ENCODE measurements around the gene APOL4.
"Not testable (repeated sequence)": the region's sequence is repeated elsewhere in the genome, so short reads cannot be mapped to it uniquely, and the experiment has no call there.

Gene APOL4

DNA sequence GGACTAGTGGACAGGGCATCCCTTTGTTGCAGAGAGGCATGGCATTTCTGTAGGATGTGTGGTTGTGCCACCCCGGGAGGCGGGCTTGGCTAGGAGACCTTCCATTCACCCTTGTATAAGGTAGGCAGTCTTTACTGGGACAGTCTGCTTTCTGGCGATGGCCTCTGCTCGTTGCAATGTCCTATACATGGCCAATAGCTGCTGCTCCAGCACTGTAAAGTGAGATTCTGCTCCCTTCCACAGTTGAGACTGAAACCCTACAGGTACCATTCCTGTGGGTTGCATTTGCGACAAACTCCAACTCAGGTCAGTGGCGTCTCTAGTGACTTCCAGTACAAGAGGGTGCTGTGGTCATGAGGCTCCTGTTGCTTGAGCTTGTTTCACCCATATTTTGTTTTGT is 20.7 kb downstream of the APOL4 start:
- no peak for DNase-seq

DNA sequence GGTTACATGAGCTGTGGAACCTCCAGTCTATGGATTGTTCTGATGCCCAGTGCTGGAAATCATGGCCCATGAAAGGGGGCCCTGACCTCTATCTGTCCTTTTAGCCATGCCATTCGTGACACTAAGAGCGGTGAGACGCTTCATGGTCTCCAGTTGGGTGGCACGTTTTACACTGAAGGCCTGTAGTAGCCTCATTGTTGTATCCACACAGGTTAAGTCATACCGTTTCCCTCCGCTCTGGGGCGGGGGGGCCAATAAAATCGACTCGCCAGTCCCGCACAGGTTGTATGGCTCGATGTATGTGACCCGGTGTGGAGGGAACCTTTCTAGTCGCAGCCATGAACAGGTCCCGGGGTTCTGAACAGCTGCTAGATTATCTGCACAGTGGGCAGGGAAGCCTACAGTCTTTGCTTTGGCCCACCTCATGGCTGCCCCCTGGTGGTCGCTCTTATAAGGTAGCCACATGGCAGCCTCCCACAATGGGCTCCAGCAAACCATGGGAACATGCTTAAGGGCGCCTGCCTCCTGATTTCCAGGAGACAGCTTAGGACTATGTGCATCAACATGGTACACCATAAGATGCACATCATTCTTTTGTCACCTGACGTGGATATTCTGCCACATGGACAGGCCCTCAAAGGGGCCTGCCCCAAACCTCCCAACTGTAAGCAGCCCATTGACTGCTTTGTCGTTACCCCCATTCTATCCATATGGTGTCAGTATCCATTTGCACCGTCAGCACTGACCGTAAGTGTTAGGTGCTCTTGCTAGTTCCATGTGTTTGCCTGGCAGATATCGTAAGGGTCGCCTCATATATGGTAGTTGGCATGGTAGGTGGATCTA is 21.4 kb downstream of the APOL4 start:
- peak; percentile 53 for DNase-seq

GRCh38 chr22:36177160-36177559 is 24.4 kb downstream of the APOL4 start:
- no peak for DNase-seq

DNA sequence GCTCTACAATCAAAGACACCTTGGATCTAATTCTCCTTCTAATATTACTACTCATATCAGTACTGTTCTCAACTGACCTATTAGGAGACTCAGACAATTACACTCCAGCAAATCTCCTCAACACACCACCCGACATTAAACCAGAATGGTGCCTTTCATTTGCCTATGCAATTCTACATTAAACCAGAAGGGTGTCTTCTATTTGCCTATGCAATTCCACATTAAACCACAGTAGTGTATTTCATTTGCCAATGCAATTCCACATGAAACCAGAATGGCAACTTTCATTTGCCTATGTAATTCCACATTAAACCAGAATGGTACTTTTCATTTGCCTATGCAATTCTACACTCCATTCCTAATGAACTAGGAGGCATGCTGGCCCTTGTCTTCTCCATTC is 25.7 kb downstream of the APOL4 start:
- DNase-seq: peak; percentile 15

DNA sequence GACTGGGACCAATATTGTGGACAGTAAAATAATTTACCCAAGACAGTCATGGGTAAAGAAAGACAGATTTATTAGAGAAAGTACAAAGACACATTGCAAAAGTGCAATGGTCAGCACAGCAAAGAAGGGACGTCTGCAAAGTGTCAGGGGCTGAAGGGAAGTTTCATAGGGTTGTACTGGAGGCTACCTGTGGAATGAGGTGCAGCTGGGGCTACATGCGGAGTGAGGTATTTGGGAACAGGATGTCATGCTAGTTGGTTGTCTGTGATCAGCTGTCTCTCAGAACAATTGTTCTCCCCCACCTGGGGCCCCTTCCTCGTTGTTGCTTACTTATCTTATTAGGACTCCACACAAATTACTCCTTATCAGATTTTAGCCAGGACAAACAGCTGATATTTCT is 29.7 kb downstream of the APOL4 start:
- no peak for DNase-seq

DNA sequence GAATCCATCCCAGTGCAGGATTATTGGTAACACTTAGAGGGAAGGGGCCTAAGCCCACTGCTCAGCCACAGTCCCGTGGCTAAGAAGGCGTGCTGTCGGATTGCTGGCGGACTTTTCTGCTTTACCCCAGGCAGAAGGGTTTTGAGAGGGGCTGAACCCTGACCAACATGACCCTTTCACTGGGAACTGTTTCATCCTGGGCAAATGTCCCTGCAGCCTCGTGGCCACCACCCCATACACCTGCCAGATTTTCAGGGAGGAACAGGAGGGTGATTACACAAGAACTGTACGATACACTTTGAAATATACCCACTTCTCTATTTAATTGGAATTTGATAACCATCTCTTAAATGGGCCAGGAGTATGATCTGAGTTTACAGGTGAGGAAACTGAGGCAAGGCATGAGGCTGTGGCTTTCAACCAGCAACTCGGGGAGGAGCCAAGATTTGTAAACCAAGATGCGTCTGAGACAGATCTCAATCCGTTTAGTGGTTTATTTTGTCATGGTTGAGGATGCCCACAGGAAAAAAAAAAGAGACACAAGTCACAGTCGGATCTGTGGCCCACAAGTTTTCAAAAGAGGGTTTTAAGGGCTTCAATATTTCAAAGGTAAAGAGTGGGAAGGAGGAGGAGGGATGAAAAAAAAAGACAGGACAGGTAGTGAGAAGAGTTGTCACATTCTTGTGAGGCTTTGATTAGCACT is 34.9 kb downstream of the APOL4 start:
- no peak for DNase-seq

- DNase-seq: no peak
Measured at GRCh38 chr22:36166086-36166485, 35.5 kb downstream of the APOL4 start.

GRCh38 chr22:36165141-36165540 is 36.5 kb downstream of the APOL4 start:
- no peak for DNase-seq

DNA sequence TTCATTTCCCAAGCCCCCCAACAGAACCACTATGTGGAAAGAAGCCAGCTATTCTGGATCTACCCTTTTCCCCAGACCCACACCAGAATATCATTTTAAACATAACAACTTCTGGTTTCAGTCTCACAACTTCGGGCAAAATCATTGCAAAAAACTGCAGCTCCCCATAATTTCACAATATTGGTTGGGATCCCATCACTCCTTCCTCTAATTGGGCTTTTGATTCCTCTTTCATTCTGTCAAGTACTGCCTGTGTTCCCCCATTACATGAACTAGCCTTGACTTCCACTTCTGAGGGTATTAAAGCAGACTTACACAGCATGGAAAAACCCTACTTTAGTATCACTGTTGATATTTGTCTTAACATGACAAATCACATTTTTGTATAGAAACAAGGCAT is 37.0 kb downstream of the APOL4 start:
- DNase-seq: no peak

- no peak for DNase-seq
Measured at GRCh38 chr22:36163497-36163896, 38.1 kb downstream of the APOL4 start.

GRCh38 chr22:36162127-36163034 is 39.2 kb downstream of the APOL4 start:
- no peak for DNase-seq

DNA sequence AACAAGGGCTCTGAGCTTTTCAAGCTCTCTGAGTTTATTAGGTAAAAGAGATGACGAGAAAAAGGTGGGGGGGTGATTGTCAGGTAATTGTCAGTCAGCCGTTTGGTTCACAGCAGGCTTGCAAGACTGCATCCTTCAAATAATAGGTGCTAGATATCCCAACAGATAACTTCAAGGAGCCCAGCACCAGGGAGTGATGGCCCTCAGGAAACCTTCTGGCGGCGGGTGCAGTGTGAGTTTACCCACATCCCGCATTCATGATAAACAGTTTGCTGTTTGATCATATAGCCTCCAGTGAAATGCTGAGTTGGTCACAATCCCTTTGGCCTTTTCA is 39.8 kb downstream of the APOL4 start:
- not testable (repeated sequence) for DNase-seq

GRCh38 chr22:36160499-36160942 is 41.1 kb downstream of the APOL4 start, which contains the start of gene APOL3:
Gene APOL3 (minus strand): TSS chr22:36160755. CDS start chr22:36149055, 11,700 bp downstream.
- no peak for DNase-seq

DNA sequence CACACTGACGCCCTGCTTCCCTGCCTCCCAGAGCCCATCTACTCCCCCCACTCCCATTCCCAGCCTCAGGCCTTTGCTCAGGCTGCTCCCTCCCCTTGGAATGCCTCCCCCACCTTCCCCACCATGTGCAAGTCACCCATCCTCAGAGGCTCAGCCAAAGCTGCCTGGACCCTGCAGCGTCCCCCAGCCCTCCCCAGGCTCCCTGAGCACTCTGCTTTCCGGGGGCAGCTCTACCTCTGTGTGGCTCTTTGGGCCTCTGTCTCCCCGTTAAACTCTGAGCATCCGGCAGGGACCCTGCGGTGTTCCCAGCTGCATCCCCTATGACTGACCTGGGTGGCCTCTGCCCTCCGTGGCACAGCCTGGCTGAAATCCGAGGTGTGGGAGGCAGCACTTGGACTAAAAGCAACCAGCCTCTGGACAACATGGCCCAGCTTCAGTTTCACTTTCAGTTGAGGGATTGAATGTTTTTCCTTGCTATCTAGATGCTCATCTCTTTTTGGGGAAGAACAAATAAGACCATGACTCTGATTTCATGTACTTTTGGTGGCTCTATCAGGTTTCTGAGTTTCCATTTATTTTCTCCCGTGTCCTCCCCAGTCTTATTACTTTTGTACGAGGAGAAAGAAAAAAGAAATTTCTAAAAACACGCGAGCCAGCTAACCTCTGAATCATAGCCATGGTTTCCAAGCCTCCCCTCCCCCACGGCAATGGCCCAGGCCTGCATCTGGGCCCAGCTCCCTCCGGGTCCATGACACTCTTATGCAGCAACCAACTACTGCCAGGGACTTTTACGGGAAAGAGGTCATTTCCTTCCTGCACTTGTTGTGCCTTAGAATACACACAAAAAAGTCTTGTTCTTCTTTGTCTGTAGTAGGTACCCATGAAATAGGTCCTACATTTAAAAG is 44.8 kb downstream of the APOL4 start:
- DNase-seq: no peak

DNA sequence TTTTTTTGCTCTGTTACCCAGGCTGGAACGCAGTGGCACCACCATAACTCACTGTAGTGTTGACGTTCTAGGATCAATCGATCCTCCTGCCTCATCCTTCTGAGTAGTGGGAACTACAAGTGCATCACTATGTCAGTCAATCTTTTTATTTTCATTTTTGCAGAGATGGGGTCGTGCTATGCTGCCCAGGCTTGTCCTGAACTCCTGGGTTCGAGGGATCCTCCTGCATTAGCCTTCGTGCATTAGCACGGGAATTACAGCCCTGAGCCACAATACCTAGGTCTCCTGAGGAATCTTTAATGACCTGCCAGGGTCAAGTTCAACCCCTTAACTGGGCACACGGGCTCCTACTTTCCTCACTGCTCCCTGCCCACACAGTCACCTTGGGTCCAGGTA is 45.5 kb downstream of the APOL4 start:
- no peak for DNase-seq

GRCh38 chr22:36155702-36156101 is 45.9 kb downstream of the APOL4 start:
- no peak for DNase-seq

DNA sequence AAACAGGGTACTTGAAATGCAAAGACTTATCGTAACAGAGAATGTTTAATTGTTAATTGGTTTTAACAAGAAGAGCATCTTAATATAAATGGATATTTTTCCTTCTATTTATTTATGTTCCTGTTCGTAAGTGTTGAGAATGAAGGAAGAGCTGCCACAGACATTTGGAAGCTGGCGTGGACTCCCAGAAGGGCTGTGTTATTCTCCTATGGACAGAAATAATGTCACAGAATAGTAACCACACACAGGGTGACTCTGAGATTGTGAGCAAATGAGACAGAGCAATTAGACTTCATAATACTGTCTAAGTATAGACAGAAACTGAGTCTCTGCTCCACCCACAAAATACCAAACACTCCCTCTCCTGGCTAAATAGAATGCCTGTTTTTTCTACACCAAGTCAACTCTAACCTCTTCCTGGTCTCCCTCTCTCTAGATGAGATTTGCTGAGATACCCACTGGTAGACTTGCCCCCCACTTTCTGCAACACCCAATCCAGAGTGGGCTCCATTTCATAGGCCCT is 47.1 kb downstream of the APOL4 start:
- DNase-seq: no peak

GRCh38 chr22:36153501-36154422 is 47.8 kb downstream of the APOL4 start:
- no peak for DNase-seq

DNA sequence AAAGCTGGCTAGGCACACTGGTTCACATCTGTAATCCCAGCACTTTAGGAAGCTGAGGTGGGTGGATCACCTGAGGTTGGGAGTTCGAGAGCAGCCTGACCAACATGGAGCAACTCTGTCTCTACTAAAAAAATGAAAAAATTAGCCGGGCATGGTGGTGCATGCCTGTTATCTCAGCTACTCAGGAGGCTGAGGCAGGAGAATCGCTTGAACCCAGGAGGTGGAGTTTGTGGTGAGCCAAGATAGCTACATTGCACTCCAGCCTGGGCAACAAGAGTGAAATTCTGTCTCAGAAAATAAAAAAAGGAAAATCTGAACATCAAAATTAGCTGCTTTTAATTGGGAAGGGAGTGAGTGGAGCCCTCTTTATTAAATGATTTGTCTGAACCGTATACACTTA is 48.8 kb downstream of the APOL4 start:
- not testable (repeated sequence) for DNase-seq

GRCh38 chr22:36152088-36152487 is 49.5 kb downstream of the APOL4 start:
- DNase-seq: no peak
